Chondrocyte (in vitro differentiated cells): ENCODE measurements around the gene PKN3. TPM values are rescaled to one million over a fixed set of nuclear protein-coding genes. Genes with fewer than 3 reads are reported as not detected.

Experiments
- DNase-seq: peaks from one replicate; pipeline ENCODE4 v3.0.0; 2021; ENCODE audit warnings: mixed read lengths, low spot score
- H3K27ac Mint-ChIP-seq: one replicate; pipeline ENCODE4 v1.8.0; 2021; ENCODE audit warnings: mild to moderate bottlenecking, moderate library complexity, mixed read lengths; ENCODE audit not compliant: unreplicated experiment
- H3K27me3 Mint-ChIP-seq: 2 replicates; pipeline ENCODE4 v1.8.0; 2021; ENCODE audit warnings: low read depth, mixed read lengths
- H3K36me3 Mint-ChIP-seq: 2 replicates; pipeline ENCODE4 v1.8.0; 2021; ENCODE audit warnings: low read depth, mixed read lengths
- H3K4me1 Mint-ChIP-seq: 2 replicates; pipeline ENCODE4 v1.8.0; 2021; ENCODE audit warnings: low read depth, mild to moderate bottlenecking, mixed read lengths
- H3K4me3 Mint-ChIP-seq: one replicate; pipeline ENCODE4 v1.8.0; 2021; ENCODE audit warnings: mild to moderate bottlenecking, moderate library complexity, mixed read lengths; ENCODE audit not compliant: unreplicated experiment
- H3K9me3 Mint-ChIP-seq: 2 replicates; pipeline ENCODE4 v1.8.0; 2021; ENCODE audit warnings: low read depth, mixed read lengths
- CTCF ChIP-seq: fragments of 200-600 bp; sonication (generic); IDR thresholded peaks from 2 replicates; pipeline ENCODE4 v1.5.0; 2021; ENCODE audit warnings: antibody characterized with exemption, mild to moderate bottlenecking, moderate library complexity
- total RNA-seq: library from RNA; stranded (reverse); gene quantifications from 3 replicates; pipeline ENCODE4 v1.2.1, GENCODE V29; 2021

Gene PKN3
- total RNA-seq, 1 donor from 2014 or later, result 4.2 TPM

DNA sequence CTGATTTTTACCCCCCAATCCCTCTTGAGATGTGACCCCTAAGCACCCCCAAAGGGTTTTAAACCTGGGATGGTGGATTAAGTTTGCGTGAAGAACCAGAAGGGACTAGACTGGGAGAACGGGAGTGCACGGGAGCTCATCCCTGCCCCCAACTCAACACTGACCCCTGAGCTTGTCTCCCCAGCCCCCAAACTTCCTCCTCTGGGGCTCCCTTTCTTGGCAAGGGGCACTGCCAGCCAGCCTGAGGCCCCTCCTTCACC, 18.3 kb upstream of the PKN3 start:
- H3K4me3 Mint-ChIP-seq, result peak overlapping the region; percentile 99
- H3K27ac Mint-ChIP-seq, result peak overlapping the region; percentile 98
- no peaks in the 10 kb centered on the region for H3K27me3 Mint-ChIP-seq
- H3K4me1 Mint-ChIP-seq, result peaks cover 29% of the 10 kb centered on the region
- TF ChIP-seq CTCF, result no peak
- DNase-seq, result no peak
- H3K36me3 Mint-ChIP-seq, result no peaks in the 10 kb centered on the region
- no peaks in the 10 kb centered on the region for H3K9me3 Mint-ChIP-seq

DNA sequence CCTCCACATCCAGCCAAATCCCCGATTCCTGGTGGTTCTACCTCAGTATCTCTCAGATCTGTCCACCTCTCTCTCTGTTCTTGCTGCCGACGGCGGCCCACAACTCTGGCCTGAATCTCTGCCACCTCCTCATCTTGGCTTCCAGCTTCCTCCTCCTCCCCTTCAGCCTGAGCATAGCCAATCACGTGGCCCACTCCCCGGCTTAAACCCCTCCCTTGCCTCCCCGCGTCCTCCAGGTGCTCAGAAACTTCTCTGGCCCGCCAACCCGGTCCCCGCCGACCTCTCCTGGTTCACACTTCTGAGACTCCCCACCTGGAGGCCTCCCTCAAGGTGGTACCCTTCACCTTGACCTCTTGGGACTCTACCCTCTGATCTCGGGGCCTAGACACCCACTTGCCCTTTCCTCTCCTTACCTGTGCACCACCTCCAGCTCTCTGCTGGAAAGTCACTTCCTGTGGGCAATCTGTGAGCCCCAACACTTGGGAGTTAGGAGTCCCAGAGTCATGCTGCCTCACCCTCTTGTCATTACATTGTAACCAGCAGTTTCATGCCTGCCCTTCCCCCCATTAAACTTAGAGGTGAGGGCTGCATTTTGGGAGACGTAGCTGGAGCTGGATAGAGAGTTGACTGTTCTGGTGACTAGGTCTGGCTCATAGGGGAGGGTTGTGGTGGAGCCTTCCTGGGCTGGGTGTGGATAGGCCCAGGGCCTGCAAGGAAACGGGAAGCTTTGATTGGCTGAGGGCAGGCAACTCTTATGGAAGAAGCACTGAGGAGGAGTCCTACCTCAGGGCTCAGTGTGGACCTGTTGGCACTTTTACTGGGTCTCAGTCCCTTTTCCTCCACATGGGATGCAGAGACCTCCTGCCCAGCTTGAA, 17.7 kb upstream of the PKN3 start:
- TF ChIP-seq CTCF, result no peak
- Mint-ChIP-seq H3K9me3 (no peaks in the 10 kb centered on the region), H3K4me3 (peak overlapping the region; percentile 99), H3K27ac (peak overlapping the region; percentile 98), H3K27me3 (no peaks in the 10 kb centered on the region), H3K36me3 (no peaks in the 10 kb centered on the region), H3K4me1 (peaks cover 29% of the 10 kb centered on the region)
- DNase-seq, result no peak

DNA sequence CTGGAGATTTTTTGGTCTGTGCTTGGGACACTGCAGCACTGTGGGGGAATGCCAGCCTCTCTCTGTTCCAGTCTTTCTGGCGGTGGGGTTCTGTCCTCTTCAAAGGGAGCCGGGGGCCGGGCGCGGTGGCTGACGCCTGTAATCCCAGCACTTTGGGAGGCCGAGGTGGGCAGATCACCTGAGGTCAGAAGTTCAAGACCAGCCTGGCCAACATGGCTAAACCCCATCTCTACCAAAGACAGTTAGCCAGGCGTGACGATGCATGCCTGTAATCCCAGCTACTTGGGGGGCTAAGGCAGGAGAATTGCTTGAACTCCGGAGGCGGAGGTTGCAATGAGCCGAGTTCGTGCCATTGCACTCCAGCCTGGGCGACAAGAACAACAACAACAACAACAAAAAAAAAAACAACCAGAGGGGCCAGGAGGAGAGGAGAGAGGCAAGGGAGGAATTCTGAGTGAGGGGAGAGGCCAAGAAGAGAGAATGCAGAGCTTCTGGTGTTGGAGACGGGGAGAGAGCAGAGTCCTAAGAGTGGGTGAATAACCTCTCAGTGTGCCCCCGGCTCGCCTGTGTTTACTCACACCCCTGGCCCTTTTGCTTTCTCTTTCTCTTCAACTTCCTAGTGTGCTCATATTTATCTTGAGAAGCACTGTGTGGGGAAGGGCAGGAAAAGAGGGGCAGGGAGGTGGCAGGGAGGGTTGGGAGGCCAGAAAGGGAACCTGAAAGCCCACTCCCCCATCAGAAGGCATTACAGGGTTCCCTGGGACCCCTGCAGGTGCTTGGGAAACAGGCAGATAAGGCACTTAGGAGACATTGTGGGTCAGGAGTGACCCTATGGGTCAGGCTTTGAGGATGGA, 16.4 kb upstream of the PKN3 start:
- no peak for TF ChIP-seq CTCF
- H3K27ac Mint-ChIP-seq, result no peak overlapping the region
- H3K4me1 Mint-ChIP-seq, result peaks cover 34% of the 10 kb centered on the region
- no peaks in the 10 kb centered on the region for H3K27me3 Mint-ChIP-seq
- H3K36me3 Mint-ChIP-seq, result no peaks in the 10 kb centered on the region
- H3K4me3 Mint-ChIP-seq, result no peak overlapping the region
- DNase-seq, result no peak
- H3K9me3 Mint-ChIP-seq, result no peaks in the 10 kb centered on the region

- no peak for DNase-seq
- Mint-ChIP-seq H3K4me3 (no peak overlapping the region), H3K27me3 (no peaks in the 10 kb centered on the region), H3K36me3 (peaks cover 8% of the 10 kb centered on the region), H3K4me1 (peaks cover 44% of the 10 kb centered on the region), H3K27ac (no peak overlapping the region), H3K9me3 (no peaks in the 10 kb centered on the region)
- TF ChIP-seq CTCF, result no peak
Measured at GRCh38 chr9:128687453-128687852, 14.8 kb upstream of the PKN3 start.

DNA sequence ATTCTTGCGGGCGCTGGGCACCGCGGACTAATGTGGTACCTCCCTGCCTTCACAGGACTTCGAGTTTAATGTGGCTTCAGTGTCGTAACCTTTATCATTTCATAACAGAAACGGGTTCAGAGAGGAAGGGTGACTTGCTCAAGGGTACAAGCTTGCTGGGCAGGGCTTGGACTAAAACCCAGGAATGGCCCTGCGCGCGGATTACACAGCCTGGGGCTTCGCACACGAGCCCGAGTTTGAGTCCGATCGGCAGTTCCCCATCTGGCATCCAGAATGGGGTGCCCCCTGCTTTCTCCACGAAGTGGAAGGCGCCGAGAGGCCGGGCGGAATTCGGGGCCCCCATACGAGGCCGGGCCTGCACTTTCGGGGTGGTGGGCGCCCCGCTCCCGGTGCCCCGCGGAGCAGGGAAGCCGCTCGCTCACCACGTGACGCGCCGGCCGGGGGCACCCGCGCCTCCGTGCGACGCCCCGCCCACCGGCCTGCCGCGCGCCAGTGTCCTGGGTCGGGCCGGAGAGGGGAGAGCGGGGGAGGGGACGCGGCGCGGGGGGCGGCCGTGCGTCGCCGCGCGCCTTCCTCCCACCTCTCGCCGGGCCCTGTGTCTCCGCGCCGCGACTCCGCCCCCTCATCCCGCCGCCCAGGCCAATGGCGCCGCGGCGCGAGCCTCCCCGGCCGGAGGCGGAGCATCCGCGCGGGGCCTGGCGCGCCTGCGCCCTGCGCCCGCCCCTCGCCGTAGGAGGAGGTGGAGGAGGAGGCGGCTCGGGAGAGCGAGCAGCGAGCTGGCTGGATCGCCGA, 13.6 kb upstream of the PKN3 start, which contains the start of gene SET:
Gene SET, plus strand, starts transcription at position 722 of the 792 bp plus-strand sequence. CDS start 361 bp downstream, outside the sequence.
- TF ChIP-seq CTCF, result no peak
- Mint-ChIP-seq H3K36me3 (peaks cover 14% of the 10 kb centered on the region), H3K4me1 (peaks cover 37% of the 10 kb centered on the region), H3K27me3 (no peaks in the 10 kb centered on the region), H3K27ac (peak within 1 kb of the TSS; percentile 79), H3K9me3 (no peaks in the 10 kb centered on the region), H3K4me3 (peak within 1 kb of the TSS; percentile 72)
- DNase-seq, result peak; percentile 94
